Mesendoderm (in vitro differentiated cells): ENCODE measurements around the gene RNF220.
"Not testable (repeated sequence)": the region's sequence is repeated elsewhere in the genome, so short reads cannot be mapped to it uniquely, and the experiment has no call there.

Source experiments
- DNase-seq: peaks from one replicate; pipeline ENCODE4 v3.0.0; 2013
- H2AK5ac ChIP-seq: 2 replicates; pipeline ENCODE4 v1.6.1; 2013; ENCODE audit warnings: low read length, inconsistent platforms
- H2BK120ac ChIP-seq: 2 replicates; pipeline ENCODE4 v1.6.1; 2013; ENCODE audit warnings: low read depth, mild to moderate bottlenecking, low read length, moderate library complexity, mixed read lengths
- H2BK15ac ChIP-seq: replicated peaks from 2 replicates; pipeline ENCODE4 v1.6.1; 2013; ENCODE audit warnings: low read depth, mild to moderate bottlenecking, moderate library complexity
- H2BK5ac ChIP-seq: 2 replicates; pipeline ENCODE4 v1.6.1; 2013; ENCODE audit warnings: low read length, inconsistent platforms
- H3K18ac ChIP-seq: 2 replicates; pipeline ENCODE4 v1.6.1; 2013; ENCODE audit warnings: mild to moderate bottlenecking, low read length, mixed read lengths
- H3K23ac ChIP-seq: one replicate; pipeline ENCODE4 v1.6.1; 2013; ENCODE audit warnings: low read length
- H3K27ac ChIP-seq: 2 replicates; pipeline ENCODE4 v1.5.1; 2013; ENCODE audit warnings: low read depth, mild to moderate bottlenecking, inconsistent platforms, low read length, moderate library complexity
- H3K27me3 ChIP-seq: 2 replicates; pipeline ENCODE4 v1.6.1; 2013; ENCODE audit warnings: low read length, control low read depth, mild to moderate bottlenecking, inconsistent platforms; ENCODE audit not compliant: insufficient read depth, poor library complexity
- H3K36me3 ChIP-seq: 2 replicates; pipeline ENCODE4 v1.6.1; 2013; ENCODE audit warnings: low read length, inconsistent platforms; ENCODE audit not compliant: control insufficient read depth, insufficient read depth
- H3K4ac ChIP-seq: one replicate; pipeline ENCODE4 v1.6.1; 2013; ENCODE audit warnings: low read depth, mild to moderate bottlenecking, low read length, moderate library complexity
- H3K4me1 ChIP-seq: 2 replicates; pipeline ENCODE4 v1.6.1; 2013; ENCODE audit warnings: low read depth, low read length, inconsistent platforms; ENCODE audit not compliant: control insufficient read depth
- H3K4me2 ChIP-seq: 2 replicates; pipeline ENCODE4 v1.6.1; 2013; ENCODE audit warnings: low read length
- H3K4me3 ChIP-seq: 2 replicates; pipeline ENCODE4 v1.5.1; 2013; ENCODE audit warnings: mild to moderate bottlenecking, low read length
- H3K56ac ChIP-seq: one replicate; pipeline ENCODE4 v1.6.1; 2013; ENCODE audit warnings: low read length
- H3K79me1 ChIP-seq: 2 replicates; pipeline ENCODE4 v1.6.1; 2013; ENCODE audit warnings: low read length, inconsistent platforms
- H3K79me2 ChIP-seq: 2 replicates; pipeline ENCODE4 v1.6.1; 2013; ENCODE audit warnings: mild to moderate bottlenecking, low read length; ENCODE audit not compliant: control insufficient read depth, insufficient read depth
- H3K9ac ChIP-seq: 2 replicates; pipeline ENCODE4 v1.6.1; 2013; ENCODE audit warnings: low read length, inconsistent platforms
- H4K5ac ChIP-seq: one replicate; pipeline ENCODE4 v1.6.1; 2013; ENCODE audit warnings: low read length
- H4K8ac ChIP-seq: one replicate; pipeline ENCODE4 v1.6.1; 2013; ENCODE audit warnings: low read depth, mild to moderate bottlenecking, control low read depth, low read length, moderate library complexity
- WGBS: extraction: QIAGEN DNeasy Blood & Tissue Kit; methylation state at CpG from one replicate; pipeline ENCODE4 v1.1.7; 2013; ENCODE audit warnings: low lambda C conversion rate, missing lambda C conversion rate; ENCODE audit not compliant: insufficient coverage; ENCODE audit errors: extremely low coverage; 5-methylcytosine and 5-hydroxymethylcytosine counted together

RNF220 gene

DNA sequence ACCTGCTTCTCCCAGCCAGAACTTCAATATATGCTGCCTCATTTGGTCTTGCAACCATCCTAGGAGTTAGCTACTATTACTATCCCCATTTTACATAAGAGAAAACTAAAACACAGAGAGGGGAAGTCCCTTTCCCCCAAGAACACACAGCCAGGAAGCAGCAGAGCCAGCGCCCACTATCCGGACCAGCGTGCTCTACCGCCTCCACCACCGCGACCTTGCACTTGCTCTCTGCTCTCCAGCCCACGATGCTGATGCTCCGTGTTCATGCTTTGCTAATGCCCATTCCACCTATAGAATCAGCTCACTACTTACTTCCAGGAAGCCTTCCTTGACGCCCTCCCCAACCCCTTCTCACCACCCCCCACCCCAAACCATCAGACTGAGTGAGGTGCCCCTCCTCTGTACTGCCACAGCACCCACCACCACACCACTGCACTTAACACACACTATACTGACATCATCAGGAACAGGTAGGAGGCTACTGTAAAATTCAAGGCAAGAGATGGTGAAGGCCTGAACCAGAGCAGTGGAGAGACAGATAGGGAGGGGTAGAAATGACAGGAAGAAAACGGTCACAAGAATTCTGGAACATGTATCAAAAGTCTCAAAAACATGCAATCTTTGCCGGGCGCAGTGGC lies 259.8 kb downstream of the RNF220 start:
- Histone ChIP-seq H3K79me1 (no peaks in the 10 kb centered on the region), H3K4me3 (no peak overlapping the region), H3K27me3 (no peaks in the 10 kb centered on the region), H3K56ac (no peak overlapping the region), H2AK5ac (no peak overlapping the region), H3K36me3 (no peaks in the 10 kb centered on the region), H2BK15ac (no peak overlapping the region), H4K8ac (no peak overlapping the region), H3K4ac (no peak overlapping the region), H2BK120ac (no peak overlapping the region), H3K9ac (no peak overlapping the region), H3K18ac (no peak overlapping the region), H3K27ac (no peak overlapping the region), H2BK5ac (no peak overlapping the region), H3K23ac (no peak overlapping the region), H3K4me2 (no peak overlapping the region), H4K5ac (no peak overlapping the region), H3K79me2 (no peaks in the 10 kb centered on the region), H3K4me1 (no peaks in the 10 kb centered on the region)
- no peak for DNase-seq
- WGBS = no CpG with 5 or more reads among the region's 12 CpGs

DNA sequence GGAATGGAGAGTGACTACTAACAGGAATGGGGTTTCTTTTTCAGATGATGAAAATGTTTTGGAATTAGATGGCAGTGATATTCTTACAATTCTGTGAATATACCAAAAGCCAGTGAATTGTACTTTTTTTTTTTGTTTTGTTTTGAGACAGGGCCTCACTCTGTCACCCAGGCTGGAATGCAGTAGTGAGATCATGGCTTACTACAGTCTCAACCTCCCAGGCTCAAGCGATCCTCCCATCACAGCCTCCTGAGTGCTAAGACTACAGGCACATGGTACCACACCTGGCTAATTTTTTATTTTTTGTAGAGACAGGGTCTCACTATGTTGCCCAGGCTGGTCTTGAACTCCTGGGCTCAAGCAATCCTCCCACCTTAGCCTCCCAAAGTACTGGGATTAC lies 261.7 kb downstream of the RNF220 start:
- not testable (repeated sequence) for H3K79me1 ChIP-seq, H3K27ac ChIP-seq, H3K27me3 ChIP-seq, H3K36me3 ChIP-seq, H3K79me2 ChIP-seq, DNase-seq, H2BK5ac ChIP-seq, H3K4me2 ChIP-seq, H2BK15ac ChIP-seq, H2BK120ac ChIP-seq, H3K4ac ChIP-seq, H3K56ac ChIP-seq, H3K9ac ChIP-seq, H3K18ac ChIP-seq, H3K4me3 ChIP-seq, H2AK5ac ChIP-seq, H4K5ac ChIP-seq, H3K23ac ChIP-seq, H4K8ac ChIP-seq, H3K4me1 ChIP-seq
- WGBS = no CpG with 5 or more reads among the region's 1 CpG

DNA sequence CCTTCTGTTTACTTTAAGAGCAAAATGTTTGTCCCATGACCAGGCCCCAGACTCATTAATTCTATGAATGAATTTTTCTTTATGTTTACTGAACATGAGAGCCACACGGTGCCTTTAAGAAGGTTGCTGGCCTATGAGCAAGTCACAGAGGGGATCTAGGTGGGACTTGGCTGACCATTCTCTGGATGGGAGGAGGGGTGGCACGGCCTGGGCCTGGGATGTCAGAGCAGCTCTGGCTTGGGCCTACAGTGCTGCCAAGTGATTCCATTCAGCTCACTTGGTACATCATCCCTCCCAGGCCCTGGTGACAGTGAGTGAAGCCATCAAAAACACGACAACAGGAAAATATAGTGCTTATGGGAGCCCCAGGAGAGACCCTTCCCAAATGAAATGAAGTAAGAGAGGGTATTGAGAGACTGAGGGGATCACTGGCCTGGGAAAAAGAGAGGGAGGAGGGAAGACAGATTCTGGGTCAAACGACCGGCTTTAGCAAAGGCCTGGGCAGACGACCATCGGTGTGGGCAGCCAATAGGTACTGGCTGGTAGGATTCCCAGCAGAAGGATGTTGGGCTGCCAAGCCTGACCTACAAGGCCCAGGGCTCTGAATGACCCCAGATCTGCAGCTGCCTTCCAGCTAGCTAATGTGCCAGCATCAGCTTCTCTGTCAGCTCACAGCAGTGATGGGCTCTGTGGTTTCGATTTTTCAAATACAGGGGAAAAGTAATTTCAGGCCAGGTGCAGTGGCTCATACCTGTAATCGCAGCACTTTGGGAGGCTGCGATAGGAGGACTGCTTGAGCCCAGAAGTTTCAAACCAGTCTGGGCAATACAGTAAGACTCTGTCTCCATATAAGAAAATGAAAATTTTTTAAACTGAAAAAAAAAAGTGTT lies 265.9 kb downstream of the RNF220 start:
- Histone ChIP-seq H3K36me3 (no peaks in the 10 kb centered on the region), H2BK120ac (no peak overlapping the region), H3K4me1 (peaks cover 4% of the 10 kb centered on the region), H3K27me3 (no peaks in the 10 kb centered on the region), H3K4me2 (no peak overlapping the region), H2BK15ac (no peak overlapping the region), H2AK5ac (no peak overlapping the region), H2BK5ac (no peak overlapping the region), H3K4ac (no peak overlapping the region), H3K56ac (no peak overlapping the region), H3K79me2 (no peaks in the 10 kb centered on the region), H3K9ac (no peak overlapping the region), H4K5ac (no peak overlapping the region), H3K4me3 (no peak overlapping the region), H4K8ac (no peak overlapping the region), H3K27ac (no peak overlapping the region), H3K18ac (no peak overlapping the region), H3K79me1 (no peaks in the 10 kb centered on the region), H3K23ac (no peak overlapping the region)
- no CpG with 5 or more reads among the region's 10 CpGs for WGBS
- DNase-seq = no peak

DNA sequence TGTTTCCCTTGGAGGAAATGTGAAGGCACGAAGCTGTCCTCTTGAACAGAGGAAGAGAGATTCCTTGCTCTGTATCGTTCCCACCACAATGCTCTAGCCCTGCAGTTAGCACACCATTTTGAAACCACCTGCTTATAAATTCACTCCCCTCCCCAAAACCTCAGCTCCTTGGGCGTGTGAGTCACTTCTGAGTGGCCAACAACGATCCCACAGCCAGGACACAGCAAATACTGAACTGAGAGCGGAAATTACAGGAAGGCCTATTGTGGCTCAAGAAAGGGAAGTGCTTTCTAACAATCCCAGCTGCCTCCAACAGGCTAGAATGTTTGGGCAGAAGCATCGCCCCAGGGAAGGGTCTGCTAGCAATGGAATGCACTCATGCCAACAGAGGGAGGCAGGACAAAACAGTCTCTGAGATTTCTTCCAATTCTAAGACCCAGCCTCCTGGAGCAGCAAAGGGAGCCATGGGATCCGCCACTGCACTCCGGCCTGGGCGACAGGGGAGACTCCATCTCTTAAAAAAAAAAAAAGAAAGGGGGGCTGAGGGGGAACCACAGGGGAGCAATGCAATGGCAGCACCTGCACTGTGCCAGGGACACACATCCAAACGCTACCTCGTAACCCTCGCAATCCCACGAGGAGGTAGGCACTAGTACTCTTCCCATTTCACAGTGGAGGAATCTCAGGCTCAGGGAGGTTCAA lies 267.4 kb downstream of the RNF220 start:
- no peak overlapping the region for H3K4me3 ChIP-seq
- H4K5ac ChIP-seq = no peak overlapping the region
- H3K18ac ChIP-seq = no peak overlapping the region
- peak; percentile 89 for DNase-seq
- H3K79me2 ChIP-seq = no peaks in the 10 kb centered on the region
- no peak overlapping the region for H3K4me2 ChIP-seq
- no peaks in the 10 kb centered on the region for H3K79me1 ChIP-seq
- no peak overlapping the region for H2BK5ac ChIP-seq
- H2BK120ac ChIP-seq = no peak overlapping the region
- H2AK5ac ChIP-seq = no peak overlapping the region
- H3K27me3 ChIP-seq = no peaks in the 10 kb centered on the region
- no peak overlapping the region for H3K23ac ChIP-seq
- peaks cover 4% of the 10 kb centered on the region for H3K4me1 ChIP-seq
- peak overlapping the region; percentile 5 for H3K27ac ChIP-seq
- H4K8ac ChIP-seq = no peak overlapping the region
- H2BK15ac ChIP-seq = no peak overlapping the region
- H3K4ac ChIP-seq = no peak overlapping the region
- H3K56ac ChIP-seq = peak overlapping the region; percentile 47
- H3K9ac ChIP-seq = no peak overlapping the region
- no CpG with 5 or more reads among the region's 13 CpGs for WGBS
- H3K36me3 ChIP-seq = no peaks in the 10 kb centered on the region

DNA sequence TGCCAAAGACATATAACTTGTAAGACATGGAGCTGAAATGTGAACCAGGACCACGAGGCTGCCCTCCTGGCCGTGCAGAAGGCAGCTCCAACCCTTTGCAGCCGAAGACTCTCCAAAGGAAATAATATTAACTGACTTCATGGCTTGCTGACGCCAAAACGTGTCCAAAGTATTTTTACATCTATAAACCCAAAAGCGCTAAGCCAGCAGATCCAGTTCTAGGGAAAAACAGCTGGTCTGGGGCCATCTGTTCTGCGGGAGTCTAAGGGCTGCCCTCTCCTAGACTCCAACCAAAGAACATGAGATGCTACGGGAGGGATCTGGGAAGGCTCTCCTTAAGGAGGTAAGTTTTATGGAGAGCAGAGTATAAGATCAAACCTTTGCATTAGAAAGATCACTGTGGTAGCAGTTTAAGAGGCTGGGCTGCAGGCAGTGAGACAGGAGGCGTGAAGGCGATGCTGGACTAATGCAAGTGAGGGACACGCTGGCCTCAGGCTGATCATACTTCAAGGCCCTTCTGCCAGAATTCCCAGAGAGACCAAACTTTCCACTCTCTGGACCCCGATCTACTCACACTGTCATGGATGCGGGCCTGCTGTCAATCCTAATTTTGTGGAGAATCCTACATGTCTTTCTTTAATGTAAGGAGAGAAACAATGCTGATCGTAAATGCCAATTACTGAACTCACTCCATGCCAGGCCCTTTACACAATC lies 268.1 kb downstream of the RNF220 start:
- no peak for DNase-seq
- H3K4me1 ChIP-seq = peaks cover 4% of the 10 kb centered on the region
- H3K18ac ChIP-seq = no peak overlapping the region
- H3K4ac ChIP-seq = no peak overlapping the region
- H3K56ac ChIP-seq = peak overlapping the region; percentile 79
- H3K9ac ChIP-seq = peak overlapping the region; percentile 65
- H4K8ac ChIP-seq = no peak overlapping the region
- no peak overlapping the region for H4K5ac ChIP-seq
- H3K4me2 ChIP-seq = peak overlapping the region; percentile 60
- H3K27ac ChIP-seq = no peak overlapping the region
- H3K36me3 ChIP-seq = no peaks in the 10 kb centered on the region
- WGBS = no CpG with 5 or more reads among the region's 14 CpGs
- no peak overlapping the region for H2BK5ac ChIP-seq
- no peaks in the 10 kb centered on the region for H3K79me2 ChIP-seq
- no peaks in the 10 kb centered on the region for H3K27me3 ChIP-seq
- H2BK120ac ChIP-seq = no peak overlapping the region
- H3K79me1 ChIP-seq = no peaks in the 10 kb centered on the region
- H2AK5ac ChIP-seq = no peak overlapping the region
- H2BK15ac ChIP-seq = no peak overlapping the region
- no peak overlapping the region for H3K4me3 ChIP-seq
- no peak overlapping the region for H3K23ac ChIP-seq
